IPS DF 4.7 (cell line): ENCODE data around the gene LYZL6.

Experiments used
- DNase-seq: peaks from one replicate; pipeline ENCODE4 v3.0.0-alpha.2; 2013; ENCODE audit warnings: low spot score; ENCODE audit errors: extremely low read depth

LYZL6 gene, protein sequence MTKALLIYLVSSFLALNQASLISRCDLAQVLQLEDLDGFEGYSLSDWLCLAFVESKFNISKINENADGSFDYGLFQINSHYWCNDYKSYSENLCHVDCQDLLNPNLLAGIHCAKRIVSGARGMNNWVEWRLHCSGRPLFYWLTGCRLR

DNA sequence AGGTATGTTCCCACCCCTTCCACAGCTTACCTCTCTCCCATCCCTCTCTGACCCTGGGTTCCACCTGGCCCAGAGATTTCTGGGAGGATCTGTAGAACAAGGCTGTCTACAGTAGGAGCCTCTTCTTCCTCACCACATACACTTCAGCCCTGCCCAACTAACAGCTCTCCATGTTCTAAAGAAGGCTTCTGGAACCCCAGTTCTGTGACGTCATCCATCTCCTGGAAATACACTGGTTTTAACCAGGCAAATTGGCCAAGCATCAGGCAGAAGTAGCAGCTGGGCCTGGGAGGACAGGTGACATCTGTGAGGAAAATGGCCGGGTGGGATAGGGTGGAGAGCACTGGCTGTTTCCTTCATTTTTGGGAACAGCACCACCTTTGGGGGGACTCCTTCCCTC lies at the start of gene LYZL6:
Gene LYZL6, minus strand, starts transcription at position 177 of the 400 bp plus-strand sequence. CDS start 4,357 bp downstream, outside the sequence.
- DNase-seq, result no peak

DNA sequence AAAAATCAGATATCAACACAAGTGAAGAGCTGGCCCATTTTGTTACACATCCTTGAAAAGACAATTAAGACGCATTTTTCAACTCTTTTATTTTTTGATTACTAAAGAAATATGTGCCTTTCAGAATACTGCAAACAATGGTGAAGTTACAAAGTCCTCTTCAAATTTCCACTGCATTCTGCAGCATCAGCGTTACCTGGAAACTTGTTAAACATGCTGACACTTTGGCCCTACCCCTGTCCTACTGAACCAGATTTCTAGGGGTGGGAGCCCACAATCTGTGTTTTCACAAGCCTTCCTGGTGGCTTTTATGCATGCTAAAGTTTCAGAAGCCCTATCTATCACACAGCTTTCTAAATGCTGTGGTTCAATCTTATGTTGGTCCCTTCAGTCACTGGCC lies 47.6 kb upstream of the LYZL6 start:
- no peak for DNase-seq

DNA sequence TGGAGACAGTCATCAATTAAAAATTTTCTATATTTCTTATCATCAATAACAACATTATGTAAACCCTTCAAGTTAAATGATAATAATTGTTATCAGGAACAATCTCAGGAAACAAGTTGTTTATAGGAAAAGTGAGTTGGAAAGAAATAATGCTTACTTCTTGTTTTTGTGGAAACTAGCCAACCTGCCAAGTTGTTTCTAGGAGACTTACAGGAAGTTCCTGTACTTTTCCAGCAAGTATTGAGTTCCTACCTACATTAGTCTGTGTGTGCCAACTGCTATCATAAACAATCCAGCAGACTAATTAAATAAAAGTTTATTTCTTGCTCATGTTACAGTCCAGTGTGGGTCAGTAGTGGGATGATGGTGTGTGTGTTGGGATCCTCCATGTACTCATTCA lies 44.7 kb upstream of the LYZL6 start:
- no peak for DNase-seq

DNA sequence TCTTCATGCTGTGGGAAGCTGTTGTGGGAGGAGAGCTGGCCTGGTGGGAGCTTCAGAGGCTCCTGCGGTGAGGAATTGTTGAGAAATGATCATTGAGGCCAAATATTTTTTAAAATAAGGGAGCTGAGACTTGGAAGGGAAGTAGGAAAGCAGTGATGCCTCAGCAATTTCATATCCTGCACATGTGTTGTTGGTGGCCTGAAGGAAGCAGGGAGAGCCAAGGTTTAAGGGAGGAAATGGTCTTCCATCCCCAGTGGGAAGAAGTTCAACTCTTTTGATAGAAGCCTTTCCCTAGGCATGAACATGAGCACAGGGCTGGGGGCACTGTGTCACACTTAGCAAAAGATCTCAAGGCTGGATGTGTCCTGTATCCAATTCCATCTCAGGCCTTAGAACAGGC lies 43.1 kb upstream of the LYZL6 start, which contains the start of gene CCL14:
Gene CCL14, minus strand, starts transcription at position 87 of the 400 bp plus-strand sequence. Its CDS starts 80 bp downstream, at position 7.
- no peak for DNase-seq

DNA sequence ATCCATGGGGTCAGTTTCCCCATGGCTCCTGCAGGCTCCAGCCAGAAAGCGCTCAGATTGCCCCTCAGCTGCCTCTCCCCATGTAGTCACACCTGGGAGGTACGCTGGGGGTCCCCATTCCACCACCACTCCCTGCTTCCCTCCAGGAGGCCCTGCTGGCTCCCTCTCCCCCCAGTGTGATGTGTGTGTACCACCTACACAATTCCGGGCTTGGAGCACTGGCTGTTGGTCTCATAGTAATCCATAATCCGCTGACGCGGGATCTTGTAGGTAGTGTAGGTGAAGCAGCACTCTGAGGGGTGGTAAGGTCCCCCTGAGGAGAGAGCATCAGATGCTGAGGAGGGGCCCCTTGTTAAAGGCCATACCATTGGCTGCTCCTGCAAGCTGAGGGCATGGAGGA lies 40.6 kb upstream of the LYZL6 start:
- no peak for DNase-seq

DNA sequence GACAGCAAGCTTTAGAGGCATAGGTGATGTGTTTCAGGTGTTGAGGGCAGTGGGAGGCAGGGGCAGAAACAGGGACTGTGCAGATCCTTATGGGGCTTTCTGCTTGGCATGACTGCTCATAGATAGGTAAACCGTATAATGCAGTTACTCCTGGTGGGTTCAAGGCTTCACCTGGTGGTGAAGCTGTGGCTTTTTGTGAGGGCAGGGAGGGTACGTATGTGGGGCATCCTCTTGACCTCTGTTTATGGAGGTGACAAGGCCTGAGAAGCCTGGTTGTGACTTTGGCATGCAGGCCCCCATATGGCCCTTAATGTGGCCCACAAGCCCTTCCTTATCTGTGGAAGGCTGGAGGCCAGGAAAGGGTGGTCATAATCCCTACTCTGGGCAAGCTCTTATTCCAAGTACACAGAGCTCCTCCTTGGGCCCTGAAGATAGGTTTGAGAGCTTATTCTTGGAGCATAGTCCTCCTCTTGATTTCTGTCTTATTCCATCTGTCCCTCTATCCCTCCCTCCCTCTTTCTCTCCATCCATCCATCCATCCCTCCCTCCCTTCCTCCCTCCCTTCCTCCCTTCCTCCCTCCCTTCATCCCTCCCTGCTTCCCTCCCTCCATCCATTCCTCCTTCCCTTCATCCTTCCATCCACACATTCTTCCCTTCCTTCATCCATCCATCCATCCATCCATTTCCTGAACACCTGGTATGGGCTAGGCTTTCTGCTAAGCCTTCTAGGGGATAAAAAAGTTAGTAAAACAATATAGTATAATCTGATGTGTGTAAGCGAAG lies 39.1 kb upstream of the LYZL6 start:
- DNase-seq, result no peak

DNA sequence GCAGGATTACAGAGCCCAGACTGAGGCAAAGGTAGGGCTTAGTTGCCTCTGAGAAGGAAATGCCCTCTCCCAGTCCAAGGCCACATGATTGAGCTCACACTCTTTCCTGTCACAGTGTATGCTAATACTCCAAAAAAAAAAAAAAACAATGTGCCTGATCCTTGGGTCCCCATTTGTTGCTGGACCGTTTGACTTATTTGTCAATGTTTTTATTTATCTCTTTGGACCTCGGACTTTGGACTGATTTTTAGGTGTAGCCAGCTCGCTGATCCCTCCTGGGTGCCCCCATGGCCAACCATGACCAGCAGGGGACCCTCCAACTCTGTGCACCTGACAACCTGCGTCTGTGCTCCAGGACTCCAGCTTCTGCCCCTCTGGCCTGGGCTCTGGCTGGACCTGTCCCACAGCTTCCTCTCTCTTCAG lies 38.4 kb upstream of the LYZL6 start:
- no peak for DNase-seq

DNA sequence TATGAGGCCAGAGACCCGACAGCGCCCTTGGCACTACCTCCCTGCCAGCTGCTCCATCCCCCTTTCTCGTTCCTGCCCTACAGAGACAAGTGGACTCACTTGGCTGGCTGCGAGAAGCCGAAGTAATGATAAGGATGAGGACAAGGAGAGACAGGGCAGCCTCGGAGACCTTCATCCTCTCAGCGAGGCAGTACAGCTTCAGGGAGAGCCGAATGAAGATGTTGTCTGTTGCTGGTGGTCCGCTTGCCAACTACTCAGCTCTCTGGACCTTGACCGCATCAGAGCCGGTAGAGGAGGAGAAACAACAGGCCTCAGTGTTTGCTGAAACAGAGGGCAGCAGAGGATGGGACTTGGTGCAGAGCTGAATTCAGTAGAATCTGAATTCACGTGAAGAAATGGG lies 37.7 kb upstream of the LYZL6 start, which contains the start of gene CCL16:
Gene CCL16, minus strand, starts transcription at position 252 of the 400 bp plus-strand sequence. Its CDS starts 77 bp downstream, at position 175.
- no peak for DNase-seq

DNA sequence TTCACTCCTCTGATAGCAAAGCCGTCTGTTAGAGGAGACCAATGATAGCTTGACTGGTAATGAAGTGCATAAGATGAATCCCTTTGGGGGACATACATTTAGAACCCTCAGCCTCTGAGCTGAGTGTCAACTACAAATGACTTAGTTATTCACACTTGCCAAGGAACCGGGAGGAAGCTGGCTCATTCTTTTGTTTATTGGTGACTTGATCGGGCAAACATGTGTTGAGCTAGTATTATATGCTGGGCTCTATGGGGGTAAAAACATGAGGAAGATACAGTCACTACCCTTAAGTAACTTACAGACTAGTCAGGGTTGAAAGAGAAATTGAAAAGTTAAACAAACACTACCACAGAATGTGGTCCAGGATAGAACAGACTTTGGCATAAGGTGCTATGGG lies 34.8 kb upstream of the LYZL6 start:
- DNase-seq, result no peak

DNA sequence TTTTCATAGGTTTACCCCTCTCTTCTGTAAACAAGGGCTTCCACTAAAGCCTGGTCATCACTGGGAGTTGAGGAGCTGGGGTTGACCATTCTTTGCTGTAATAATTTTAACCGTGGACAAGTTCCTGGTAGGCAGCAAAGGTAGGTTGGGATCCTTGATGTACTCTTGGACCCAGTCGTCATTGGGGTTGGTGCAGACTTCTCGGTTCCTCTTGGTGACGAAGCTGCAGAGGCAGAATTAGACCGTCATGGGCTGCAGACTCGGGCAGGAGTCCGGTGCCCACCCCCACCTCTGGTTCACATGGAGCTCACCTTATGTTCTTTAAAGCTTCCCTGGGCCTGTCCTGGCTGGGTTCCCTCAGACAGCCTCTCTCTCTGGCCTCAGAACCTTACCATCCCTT lies 34.0 kb upstream of the LYZL6 start:
- DNase-seq, result no peak

DNA sequence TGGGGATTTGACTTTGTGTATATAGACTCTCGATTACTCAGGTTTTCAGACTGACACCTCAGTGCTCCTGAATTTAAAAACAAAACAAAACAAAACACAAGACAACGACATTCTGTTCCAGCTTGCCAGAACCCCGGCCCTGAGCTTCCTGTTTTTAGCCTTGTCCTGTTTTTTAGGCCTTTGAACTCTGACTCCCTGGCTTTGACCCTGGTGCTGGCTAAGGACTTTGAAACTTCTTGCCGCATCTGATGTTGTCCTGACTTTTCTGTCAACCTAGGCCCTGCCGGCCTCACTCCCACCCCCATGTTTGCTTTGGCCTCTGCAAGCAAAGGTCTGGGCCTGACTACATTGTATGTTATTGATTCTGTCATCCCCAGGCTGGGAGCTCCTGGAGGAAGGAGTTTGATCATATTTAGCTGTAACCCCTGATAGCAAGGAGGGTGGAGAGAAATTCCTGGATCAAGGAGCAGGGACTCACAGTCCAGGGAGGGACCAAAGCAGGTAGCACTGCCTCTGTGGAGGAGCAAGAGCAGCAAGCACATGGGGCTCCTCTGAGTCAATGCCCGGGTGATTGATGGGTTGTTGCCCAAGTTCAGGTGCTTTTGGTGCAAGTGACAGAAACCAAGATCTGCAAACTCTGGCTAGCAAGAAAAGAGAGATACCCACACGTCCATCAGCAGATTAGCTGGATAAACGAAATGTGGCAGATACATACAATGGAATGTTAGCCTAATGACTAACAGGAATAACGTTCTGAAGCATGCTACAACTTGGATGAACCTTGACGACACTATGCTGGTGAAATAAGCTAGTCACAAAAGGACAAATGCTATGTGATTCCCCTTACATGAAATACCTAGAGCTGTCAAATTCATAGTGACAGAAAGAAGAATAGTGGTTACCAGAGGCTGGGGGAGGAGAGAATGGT lies 30.1 kb upstream of the LYZL6 start:
- DNase-seq, result no peak

DNA sequence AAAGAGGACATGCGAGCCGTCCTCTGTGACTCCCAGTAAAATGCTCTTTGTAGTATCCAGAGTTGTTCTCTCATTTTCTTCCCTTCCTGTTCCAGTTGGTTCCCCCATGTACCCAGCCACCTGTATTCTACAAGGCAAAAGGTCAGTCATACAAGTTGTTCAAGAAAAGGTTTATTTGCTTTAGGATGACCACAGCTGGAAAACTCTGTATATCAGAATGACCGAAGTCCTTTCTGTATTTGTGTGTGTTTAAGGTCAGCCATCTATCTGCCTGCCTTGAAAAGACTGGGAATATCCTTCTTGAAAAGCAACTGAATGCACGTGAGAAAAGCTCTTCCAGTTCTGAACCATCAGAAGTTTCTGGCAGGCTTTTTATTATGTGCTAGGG lies 29.4 kb upstream of the LYZL6 start:
- DNase-seq, result no peak

DNA sequence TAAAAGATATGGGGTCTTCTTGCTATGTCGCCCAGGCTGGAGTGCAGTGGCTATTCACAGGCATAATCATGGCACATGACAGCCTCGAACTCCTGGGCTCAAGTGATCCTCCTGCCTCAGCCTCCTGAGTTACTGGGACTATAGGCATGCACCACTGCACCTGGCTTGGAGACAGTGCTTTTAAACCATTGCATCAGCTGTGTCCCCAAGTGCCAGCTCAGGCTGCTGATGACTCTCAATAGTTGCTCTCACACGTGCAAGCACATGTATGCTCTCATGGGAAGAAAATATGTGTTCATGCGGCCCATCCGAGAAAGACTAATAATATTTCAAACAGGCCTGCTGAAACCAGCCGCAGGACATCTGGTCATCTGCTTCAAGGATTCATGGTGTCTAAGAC lies 29.0 kb upstream of the LYZL6 start:
- DNase-seq, result no peak

DNA sequence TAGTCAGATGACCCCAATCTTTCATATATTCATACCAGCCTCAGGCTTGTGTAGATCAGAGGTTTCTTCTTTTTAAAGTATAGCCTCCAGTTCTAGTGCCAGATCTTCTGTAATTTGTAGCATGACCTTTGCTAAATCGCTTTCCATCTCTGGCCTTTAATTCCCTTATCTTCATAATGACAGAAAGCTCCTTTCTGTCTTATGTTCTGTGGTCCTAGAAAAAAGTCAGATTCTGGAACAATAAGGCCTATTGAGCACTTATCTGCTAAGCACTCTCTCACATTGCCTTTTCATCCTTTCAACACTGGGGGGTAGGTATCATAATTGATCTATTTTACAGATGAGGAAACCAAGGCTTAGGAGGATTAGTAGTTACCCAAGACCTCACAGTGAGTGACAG lies 28.6 kb upstream of the LYZL6 start:
- no peak for DNase-seq

DNA sequence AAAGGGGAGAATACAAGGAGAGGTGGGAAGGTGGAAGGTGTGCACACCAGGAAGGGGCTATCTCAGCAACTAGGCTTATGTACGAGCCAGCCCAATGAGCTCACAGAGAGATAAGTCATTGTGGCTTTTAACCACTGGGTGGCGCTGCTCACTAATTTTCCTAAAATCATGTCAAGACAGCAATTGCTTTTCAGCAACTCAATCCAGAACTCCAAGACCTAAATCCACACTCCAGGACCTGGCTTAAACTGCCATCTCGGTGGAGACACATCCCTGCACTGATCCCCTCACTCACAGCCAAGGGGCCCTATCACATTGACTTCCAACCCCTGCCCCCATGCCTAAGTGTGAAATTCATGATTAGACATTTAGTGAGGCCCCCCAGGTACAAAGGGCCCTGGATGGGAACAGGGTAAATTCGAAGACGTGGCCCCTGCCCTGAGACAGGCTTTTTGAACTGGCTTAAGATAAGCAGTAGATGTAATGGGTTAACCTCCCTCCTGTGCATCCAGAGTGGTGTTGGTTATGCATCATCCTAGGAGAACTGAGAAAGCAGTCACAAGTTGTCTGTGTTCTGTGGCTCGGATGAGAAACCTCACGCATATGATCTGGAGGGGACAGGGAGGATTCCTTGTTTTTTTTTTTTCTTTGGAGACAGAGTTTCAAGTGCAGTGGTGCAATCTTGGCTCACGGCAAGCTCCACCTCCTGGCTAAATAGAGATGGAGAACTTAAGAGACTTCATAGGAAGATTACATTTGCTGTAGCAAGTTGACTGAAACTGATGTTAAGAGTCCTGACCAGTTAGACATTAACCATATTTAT lies 26.3 kb upstream of the LYZL6 start:
- peak; percentile 56 for DNase-seq

DNA sequence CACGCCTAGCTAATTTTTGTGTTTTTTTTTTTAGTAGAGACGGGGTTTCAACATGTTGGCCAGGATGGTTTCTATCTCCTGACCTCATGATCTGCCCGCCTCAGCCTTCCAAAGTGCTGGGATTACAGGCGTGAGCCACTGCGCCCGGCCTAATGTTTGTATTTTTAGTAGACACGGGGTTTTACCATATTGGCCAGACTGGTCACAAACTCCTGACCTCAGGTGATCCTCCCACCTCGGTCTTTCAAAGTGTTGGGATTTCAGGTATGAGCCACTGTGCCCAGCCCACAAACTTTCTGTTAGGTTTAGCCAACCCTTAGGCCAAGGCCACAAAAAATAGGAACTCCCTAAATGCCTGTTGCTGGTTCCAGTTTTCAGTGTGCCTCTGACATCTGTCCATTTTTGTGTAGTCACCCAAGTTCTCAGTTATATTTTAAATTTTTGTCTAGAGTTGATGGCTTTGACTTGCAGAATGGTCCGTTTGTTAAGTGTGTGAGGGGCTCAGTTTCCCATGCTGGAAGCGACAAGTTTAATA lies 25.1 kb upstream of the LYZL6 start:
- DNase-seq, result no peak

DNA sequence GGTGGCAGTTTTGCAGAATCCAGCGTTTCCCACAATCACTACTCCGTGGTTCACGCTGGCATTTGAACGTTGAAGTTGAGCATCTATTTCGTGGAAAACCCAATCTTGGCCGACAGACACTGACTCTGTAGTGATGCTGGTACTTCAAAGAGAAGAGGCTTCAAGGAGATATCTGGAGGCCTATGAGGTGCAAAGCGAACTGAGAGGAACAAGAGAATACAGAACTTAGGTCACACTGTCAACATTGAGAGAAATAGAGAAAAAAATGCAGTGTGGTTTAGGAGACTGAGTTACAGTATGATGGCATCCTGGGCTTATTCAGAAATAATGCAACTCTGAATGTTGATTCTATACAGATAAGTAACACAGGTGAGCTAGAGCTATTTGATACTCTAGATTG lies 21.8 kb upstream of the LYZL6 start:
- DNase-seq, result no peak

DNA sequence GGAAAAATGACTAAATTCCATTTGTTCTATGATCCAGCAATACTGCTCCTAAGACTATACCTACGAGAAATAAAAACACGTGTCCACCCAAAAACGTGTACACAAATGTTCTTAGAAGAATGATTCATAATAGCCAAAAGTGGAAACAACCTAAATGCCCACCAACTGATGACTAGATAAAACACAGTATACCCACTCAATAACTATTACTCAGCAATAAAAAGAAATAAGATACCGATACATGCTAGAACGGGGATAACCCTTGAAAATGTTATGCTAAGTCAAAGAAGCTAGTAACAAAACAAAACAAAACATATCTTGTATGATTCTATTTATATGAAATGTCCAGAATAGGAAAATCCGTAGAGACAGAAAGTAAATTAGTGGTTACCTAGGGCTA lies 20.1 kb upstream of the LYZL6 start:
- DNase-seq, result no peak

DNA sequence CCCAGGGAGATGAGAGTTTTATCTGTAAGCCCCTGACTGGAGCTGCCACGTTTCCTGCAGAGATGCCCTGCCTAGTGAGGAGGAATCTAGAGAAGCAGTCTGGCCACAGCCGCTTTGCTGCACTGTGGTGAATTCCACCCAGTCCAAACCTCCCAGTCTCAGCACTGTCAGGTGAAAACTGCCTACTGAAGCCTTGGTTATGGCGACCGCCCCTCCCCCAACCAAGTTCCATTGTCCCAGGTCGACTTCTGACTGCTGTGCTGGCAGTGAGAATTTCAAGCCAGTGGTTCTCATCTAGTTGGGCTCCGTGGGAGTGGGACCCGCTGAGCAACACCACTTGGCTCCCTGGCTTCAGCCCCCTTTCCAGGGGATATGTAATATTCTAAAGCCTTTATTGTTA lies 10.2 kb upstream of the LYZL6 start:
- no peak for DNase-seq

DNA sequence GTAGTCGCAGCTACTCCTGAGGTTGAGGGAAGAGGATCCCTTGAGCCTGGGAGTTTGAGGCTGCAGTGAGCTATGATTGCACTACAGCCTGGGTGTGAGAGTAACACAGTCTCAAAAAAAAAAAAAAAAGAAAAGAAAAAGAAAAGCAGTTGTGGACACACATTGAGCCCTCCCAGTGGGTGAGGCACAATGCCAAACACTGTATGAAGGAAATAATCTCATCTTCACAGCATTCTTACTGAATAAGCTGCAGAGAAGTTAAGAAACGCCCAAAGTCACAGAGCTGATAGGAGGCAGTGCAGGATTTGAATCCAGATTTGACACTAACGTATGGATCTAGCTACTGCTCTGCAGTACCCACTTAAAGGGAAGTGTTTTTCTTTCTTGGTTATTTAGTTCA lies 5.9 kb upstream of the LYZL6 start:
- DNase-seq, result no peak

DNA sequence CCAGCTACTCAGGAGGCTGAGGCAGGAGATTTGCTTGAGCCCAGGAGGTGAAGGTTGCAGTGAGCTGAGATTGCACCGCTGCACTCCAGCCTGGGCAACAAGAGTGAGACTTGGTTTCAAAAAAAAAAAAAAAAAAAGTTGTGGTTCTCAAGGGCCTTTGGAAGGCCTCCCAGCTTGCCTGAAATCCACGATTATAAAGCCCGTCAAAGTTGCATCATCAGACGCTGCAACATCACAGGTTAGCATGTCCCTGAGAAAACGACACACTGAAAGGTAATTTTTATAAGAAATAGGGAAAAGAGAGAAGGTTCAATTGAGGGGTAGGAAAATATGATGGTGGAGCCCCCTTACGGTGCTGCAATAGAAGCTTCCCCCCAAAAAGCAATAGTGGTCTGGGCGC lies 4.6 kb upstream of the LYZL6 start:
- no peak for DNase-seq
